Measurements from ENCODE around the gene TNS1.

Gene TNS1

GRCh38 chr2:217843324-217843723, 159.5 kb downstream of the TNS1 start:
- no peak for DNase-seq

DNA sequence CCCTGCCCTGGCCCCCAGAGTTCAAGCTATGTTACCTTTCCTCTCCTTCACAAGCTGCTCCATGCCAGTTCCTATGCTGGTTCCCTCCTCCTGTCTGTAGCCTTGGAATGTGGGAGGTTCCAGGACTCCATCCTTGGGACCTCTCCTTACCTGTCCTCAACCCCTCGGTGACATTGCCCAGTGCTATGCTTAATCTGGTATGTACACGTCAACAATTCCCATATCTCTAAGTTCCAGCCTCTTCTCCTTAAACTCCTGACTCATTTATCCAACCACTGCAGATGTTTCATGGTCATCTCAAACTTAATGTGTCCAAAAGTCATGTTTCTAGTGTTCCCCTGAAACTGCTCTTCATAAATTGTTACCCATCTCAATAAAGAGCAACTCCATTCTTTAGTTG, 160.8 kb downstream of the TNS1 start:
- no peak for DNase-seq

DNA sequence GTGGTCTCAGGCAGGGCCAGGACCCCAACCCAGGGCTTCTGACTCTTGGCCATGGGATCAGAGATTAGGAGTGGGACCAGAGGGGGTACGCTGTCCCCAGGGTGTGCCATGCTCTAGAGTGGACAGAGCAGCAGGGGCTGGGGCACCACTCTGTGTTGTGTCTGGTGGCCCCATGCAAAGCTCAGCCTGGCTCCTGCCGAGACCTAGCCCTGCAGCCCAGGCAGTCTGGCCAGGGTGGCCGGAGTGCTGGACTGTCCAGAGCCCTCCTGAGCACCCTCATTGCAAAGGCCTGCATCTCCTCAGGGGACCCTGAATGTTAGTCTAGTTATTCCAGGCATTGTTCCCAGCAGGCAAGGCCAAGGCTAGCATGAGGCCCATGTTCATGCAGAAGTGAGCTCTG, 162.3 kb downstream of the TNS1 start:
- no peak for DNase-seq

DNA sequence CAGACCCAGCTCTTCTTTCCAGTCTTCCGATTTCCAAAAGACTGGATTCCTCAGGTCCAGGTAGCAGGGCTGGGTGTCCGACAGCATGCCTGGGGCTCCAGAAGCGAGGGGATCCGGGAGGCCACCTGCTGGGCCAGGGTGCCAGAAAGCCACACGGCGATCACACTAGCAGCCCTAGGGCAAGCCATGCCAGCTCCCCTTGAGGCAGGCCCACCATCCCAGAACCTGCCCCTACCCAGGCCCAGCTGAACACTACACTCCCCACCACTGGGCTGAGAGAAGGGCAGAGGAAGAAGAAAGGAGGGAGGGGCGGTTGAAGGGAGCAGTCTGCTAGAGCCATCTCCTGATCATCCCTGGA, 163.1 kb downstream of the TNS1 start:
- DNase-seq: no peak

DNA sequence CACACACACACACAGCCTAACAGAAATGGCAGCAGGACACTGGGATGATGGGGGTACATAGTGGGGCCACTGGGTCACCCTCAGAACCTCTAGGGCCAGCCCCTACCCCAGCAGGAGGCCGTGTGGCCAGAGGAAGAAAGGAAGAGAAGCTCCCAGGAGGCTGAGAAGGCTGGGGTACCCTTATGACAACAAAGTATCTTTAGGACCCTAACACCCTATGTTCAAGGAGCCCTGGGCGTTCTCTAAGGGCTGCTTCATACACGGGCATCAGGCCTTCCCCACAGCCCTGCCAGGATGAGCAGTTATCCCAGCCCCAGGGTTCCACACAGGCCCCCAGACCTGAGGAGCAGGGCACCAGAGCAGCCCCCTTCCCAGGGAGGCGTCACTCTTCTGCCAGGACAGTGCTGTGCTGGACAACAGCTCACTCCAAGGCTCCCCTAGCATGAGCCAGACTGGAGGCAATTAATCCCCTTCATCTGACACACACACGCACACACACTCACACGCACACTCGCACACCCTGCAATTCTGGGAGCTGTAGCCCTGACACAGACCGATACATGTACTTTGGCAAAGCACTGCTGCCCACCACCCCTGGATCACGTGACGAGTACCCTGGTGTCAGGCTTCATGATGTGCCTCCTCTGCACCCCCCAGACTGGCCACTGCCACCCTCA, 163.6 kb downstream of the TNS1 start:
- no peak for DNase-seq

DNA sequence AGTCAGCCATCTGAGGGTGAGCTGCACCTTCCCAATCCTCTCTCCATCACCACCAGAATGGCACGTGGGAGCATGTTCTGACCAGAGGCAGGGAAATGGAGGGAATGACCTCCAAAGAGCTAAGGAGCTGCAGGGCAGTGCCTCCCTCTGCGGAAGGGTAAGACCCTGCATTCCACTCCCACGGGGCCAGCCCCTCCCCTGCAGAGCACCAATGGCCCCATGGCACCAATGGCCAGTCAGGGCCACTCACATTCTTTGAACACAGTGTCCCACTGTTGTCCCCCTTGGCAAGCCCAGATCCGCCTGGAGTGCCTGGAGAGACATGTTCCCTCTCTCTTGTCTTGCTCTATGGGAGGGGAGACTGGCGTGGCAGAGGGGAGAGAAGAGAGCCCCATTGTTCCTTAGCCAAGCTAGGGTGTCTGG, 164.4 kb downstream of the TNS1 start:
- no peak for DNase-seq

- no peak for DNase-seq
Measured at GRCh38 chr2:217837530-217837929, 165.3 kb downstream of the TNS1 start.

DNA sequence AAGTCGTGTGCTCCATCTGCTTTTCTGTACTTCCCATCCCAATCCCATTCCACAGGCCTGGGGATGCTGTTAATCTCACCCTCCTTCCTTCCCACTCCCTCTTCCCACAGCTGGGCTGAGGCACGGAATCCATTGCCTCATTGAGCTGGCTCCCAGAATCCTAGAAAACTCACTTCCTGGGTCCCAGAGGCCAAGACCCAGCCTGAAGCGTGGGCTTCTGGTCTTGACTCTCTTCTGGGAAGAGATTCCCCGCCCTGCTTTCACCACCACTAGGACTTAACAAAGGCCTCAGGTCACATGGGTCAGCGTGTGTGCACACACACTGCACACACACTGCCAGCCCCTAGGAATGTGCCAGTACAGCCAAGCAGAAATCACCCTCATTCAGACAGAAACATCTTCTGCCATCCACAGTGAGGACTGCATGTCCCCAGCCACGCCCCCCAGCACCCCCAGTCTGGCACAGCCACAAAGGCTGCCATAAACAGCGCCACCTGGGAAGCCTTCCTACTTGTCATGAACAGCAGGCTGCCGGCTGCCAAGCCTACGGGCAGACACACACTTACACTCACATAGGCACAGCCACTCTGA, 165.8 kb downstream of the TNS1 start:
- DNase-seq: no peak

GRCh38 chr2:217835931-217836891, 166.6 kb downstream of the TNS1 start:
- no peak for DNase-seq

GRCh38 chr2:217834744-217835513, 167.9 kb downstream of the TNS1 start:
- DNase-seq: no peak

DNA sequence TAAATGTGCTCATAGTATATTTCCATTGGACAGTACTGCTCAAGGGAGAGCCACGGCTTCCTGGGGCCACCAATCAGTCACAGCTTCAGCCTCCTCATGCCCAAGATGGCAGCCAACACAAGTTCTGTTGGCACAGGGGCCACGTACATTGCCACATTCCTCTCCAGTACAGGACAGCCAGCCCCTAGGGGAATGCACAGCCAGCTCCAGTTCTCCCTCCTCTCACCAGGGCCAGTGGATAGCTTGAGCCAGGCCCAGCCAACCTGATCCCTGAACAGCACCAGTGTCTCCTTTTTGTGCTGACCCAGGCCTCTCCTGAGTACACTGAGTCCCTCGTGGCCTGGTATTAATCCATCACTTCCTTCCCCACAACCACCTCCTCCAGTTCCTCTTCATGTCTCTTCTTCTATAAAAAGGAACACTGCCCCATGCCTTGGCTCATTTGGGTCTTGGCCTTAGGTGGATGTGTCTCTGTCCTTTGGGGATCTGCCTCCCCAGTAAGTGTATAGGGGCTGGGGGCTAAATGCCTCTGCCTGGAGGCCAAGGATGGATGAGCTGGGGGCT, 168.7 kb downstream of the TNS1 start:
- DNase-seq: no peak

DNA sequence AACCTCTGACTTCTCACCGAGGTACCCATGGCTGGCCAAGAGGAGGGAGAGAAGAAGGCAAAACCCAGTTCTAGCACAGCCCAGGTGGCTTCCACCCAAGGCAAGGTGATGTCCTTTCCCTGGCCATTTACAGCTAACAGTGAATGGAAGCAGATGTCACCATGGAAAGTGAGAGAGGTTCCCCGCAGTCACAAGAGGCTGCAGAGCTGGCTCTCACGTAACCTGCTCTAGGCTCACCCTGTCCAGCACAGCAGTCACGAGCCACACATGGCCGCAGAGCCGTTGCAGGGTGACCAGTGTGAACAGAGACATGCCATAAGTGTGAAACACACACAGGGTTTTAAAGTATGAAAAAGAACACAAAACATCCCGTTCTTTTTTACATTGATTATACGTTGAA, 169.4 kb downstream of the TNS1 start:
- DNase-seq: no peak

GRCh38 chr2:217832987-217833386, 169.8 kb downstream of the TNS1 start:
- DNase-seq: no peak

GRCh38 chr2:217832115-217832514, 170.7 kb downstream of the TNS1 start:
- DNase-seq: no peak

- no peak for DNase-seq
Measured at GRCh38 chr2:217831306-217831705, 171.5 kb downstream of the TNS1 start.

- DNase-seq: no peak
Measured at GRCh38 chr2:217830807-217831206, 172.0 kb downstream of the TNS1 start.

- no peak for DNase-seq
Measured at GRCh38 chr2:217830061-217830460, 172.7 kb downstream of the TNS1 start.

DNA sequence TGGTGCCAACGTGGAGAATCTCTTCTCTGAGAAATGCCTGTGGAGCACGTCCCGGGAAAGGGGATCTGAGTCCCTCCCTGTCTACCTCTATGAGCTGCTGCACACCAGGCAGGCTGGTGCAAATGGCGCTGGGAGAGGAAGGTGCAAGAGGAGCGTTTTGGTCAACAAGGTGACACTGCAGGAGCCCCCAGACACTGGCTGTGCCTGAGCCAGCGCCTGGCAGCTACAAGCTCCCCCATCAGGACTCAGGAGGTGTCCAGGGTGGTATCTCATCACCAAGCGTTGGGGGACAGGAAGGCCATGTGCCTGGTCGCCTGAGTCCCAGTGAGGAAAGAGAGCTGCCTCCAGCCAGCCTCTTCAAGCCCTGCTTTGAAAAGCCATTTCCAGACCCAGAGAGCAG, 173.4 kb downstream of the TNS1 start:
- no peak for DNase-seq

DNA sequence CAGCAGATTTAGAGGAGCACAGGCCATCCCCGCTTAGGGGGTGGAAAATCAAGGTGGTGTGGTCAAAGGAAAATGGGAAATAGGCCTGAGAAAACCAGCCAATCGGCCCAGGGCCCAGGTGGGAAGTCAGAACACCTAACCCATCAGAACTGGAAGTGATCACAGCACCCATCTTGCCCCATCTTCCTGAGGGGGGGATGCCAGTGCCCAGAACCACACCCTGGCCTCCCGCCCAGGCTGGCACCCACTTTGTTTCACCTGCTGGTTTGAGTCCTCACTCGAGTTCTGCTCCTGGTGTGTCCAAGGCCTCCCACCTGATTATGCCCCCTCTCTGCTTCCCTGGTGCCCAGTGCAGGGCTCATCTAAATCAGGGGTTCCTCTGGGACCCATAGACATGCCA, 174.5 kb downstream of the TNS1 start:
- no peak for DNase-seq

GRCh38 chr2:217827430-217828201, 175.2 kb downstream of the TNS1 start:
- no peak for DNase-seq

GRCh38 chr2:217826991-217827390, 175.8 kb downstream of the TNS1 start:
- DNase-seq: no peak

DNA sequence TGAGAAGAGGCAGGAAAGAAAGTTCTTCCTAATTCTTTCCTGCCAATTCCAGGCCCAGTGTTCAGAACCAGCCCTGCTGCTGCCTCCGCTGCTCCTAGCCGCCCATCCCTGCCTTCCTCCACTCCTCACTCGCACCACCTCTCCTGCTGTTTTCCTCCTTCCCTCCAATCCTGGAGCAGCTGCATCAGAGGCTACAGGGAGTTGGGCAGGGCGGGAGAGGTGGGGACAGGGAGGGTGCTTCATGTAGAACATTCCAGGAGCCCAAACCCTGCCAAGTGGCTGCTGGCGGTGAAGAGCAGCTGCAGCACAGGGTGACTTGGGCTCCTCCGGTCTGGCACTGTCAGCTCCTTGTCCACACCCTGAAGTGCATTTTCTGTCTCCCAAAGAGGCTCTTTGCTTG, 176.3 kb downstream of the TNS1 start:
- no peak for DNase-seq
